H1 (cell line): Measurements from ENCODE around the gene OCRL. TPM values are rescaled to one million over a fixed set of nuclear protein-coding genes. Genes with fewer than 3 reads are reported as not detected.

ENCODE experiments used
- CTCF ChIA-PET: fragments of 300-600 bp; sonication (Branson Sonifier 250); formaldehyde crosslinking; loops from one replicate; lab custom pipeline; 2021; ENCODE audit not compliant: partially characterized antibody; lab: Charles Lee
- POLR2A ChIA-PET: fragments of 300-600 bp; sonication (Branson Sonifier 250); formaldehyde crosslinking; loops from one replicate; lab custom pipeline; 2021; ENCODE audit warnings: inconsistent platforms; ENCODE audit not compliant: partially characterized antibody; lab: Charles Lee
- DNase-seq, 2 experiments: peaks; one replicate each; pipeline versions ENCODE4 v3.0.0 to v3.0.0-alpha.2; 2010 to 2022; ENCODE audit warnings: low spot score in 2 of 2, low read depth in 1 of 2, mixed read lengths in 1 of 2
- FAIRE-seq: peaks from 2 replicates; lab custom pipeline; 2011; peaks lifted over from hg19 to GRCh38; lab: Jason Lieb, UNC
- H2AFZ ChIP-seq: 2 replicates; pipeline ENCODE4 v1.8.1; 2012; ENCODE audit warnings: low read length, inconsistent platforms
- H2AK5ac ChIP-seq: 2 replicates; pipeline ENCODE4 v1.6.1; 2013; ENCODE audit warnings: low read depth, low read length
- H2BK120ac ChIP-seq: replicated peaks from 2 replicates; pipeline ENCODE3; 2013; ENCODE audit warnings: low read depth, low read length, inconsistent platforms
- H2BK12ac ChIP-seq: 2 replicates; pipeline ENCODE4 v1.6.1; 2013; ENCODE audit warnings: low read depth, low read length
- H2BK15ac ChIP-seq: 2 replicates; pipeline ENCODE4 v1.6.1; 2013; ENCODE audit warnings: low read length
- H2BK20ac ChIP-seq: 2 replicates; pipeline ENCODE4 v1.6.1; 2013; ENCODE audit warnings: low read length
- H2BK5ac ChIP-seq: 2 replicates; pipeline ENCODE4 v1.6.1; 2013; ENCODE audit warnings: low read depth, low read length
- H3K14ac ChIP-seq: 2 replicates; pipeline ENCODE4 v1.6.1; 2013; ENCODE audit warnings: inconsistent platforms; ENCODE audit not compliant: insufficient read length
- H3K18ac ChIP-seq: 2 replicates; pipeline ENCODE4 v1.6.1; 2013; ENCODE audit warnings: low read length; ENCODE audit errors: extremely low read depth
- H3K23ac ChIP-seq: 2 replicates; pipeline ENCODE4 v1.6.1; 2013; ENCODE audit warnings: inconsistent platforms; ENCODE audit not compliant: insufficient read length
- H3K23me2 ChIP-seq: 2 replicates; pipeline ENCODE4 v1.6.1; 2013; ENCODE audit warnings: low read depth, low read length
- H3K27ac ChIP-seq: 2 replicates; pipeline ENCODE4 v1.6.1; 2011; ENCODE audit warnings: low read depth, low read length, inconsistent platforms
- H3K27me3 ChIP-seq, 4 experiments: replicated peaks in 1 of 4; 1 replicate in 1 of 4; 2 replicates in 3 of 4; pipeline versions ENCODE4 v1.6.1 to v1.8.1; 2011 to 2013; ENCODE audit warnings: low read length in 3 of 4, mild to moderate bottlenecking in 3 of 4, inconsistent platforms in 2 of 4, mixed read lengths in 2 of 4, moderate library complexity in 1 of 4; ENCODE audit not compliant: control insufficient read depth in 3 of 4, insufficient read depth in 3 of 4; ENCODE audit errors: extremely low read depth in 1 of 4
- H3K36me3 ChIP-seq, 4 experiments: 2 replicates each; pipeline versions ENCODE4 v1.6.1 to v1.8.1; 2011 to 2013; ENCODE audit warnings: mild to moderate bottlenecking in 4 of 4, low read length in 3 of 4, moderate library complexity in 2 of 4, control low read depth in 1 of 4, inconsistent platforms in 1 of 4; ENCODE audit not compliant: insufficient read depth in 4 of 4, control insufficient read depth in 2 of 4
- H3K4ac ChIP-seq: replicated peaks from 2 replicates; pipeline ENCODE3; 2013; ENCODE audit warnings: low read length, low read depth, mixed read lengths, inconsistent platforms; ENCODE audit not compliant: insufficient read length
- H3K4me1 ChIP-seq, 4 experiments: replicated peaks in 1 of 4; 1 replicate in 1 of 4; 2 replicates in 3 of 4; pipeline versions ENCODE4 v1.6.1 to v1.8.1; 2011 to 2013; ENCODE audit warnings: low read length in 3 of 4, inconsistent platforms in 2 of 4, mixed read lengths in 1 of 4; ENCODE audit not compliant: insufficient read depth in 4 of 4, control insufficient read depth in 3 of 4
- H3K4me2 ChIP-seq, 2 experiments: 2 replicates each; pipeline versions ENCODE4 v1.6.1 to v1.8.1; 2011 to 2013; ENCODE audit warnings: low read depth in 2 of 2, low read length in 2 of 2, control low read depth in 1 of 2, inconsistent platforms in 1 of 2, mild to moderate bottlenecking in 1 of 2; ENCODE audit not compliant: insufficient read depth in 1 of 2
- H3K4me3 ChIP-seq, 4 experiments: fragments of 200-600, 300-600 bp in 1 of 4; sonication (generic), shearing (Covaris generic), sonication (Bioruptor Twin) in 1 of 4; 2 replicates each; pipeline versions ENCODE4 v1.5.1 to v1.8.1; 2011 to 2016; ENCODE audit warnings: low read length in 4 of 4, low read depth in 3 of 4, control low read depth in 2 of 4, inconsistent platforms in 2 of 4, mild to moderate bottlenecking in 2 of 4, mixed read lengths in 1 of 4, moderate library complexity in 1 of 4; ENCODE audit not compliant: insufficient read depth in 2 of 4; ENCODE audit errors: extremely low read depth in 1 of 4
- H3K56ac ChIP-seq: replicated peaks from 2 replicates; pipeline ENCODE3; 2013; ENCODE audit warnings: low read depth, mild to moderate bottlenecking, mixed read lengths, low read length, inconsistent platforms; ENCODE audit not compliant: insufficient read length
- H3K79me1 ChIP-seq: 2 replicates; pipeline ENCODE4 v1.6.1; 2013; ENCODE audit warnings: low read depth, low read length, control low read depth
- H3K79me2 ChIP-seq, 2 experiments: 2 replicates each; pipeline versions ENCODE4 v1.6.1 to v1.8.1; 2012 to 2013; ENCODE audit warnings: low read length in 2 of 2, mild to moderate bottlenecking in 2 of 2, inconsistent platforms in 1 of 2; ENCODE audit not compliant: insufficient read depth in 2 of 2, control insufficient read depth in 1 of 2
- H3K9ac ChIP-seq, 4 experiments: replicated peaks in 1 of 4; 1 replicate in 1 of 4; 2 replicates in 3 of 4; pipeline versions ENCODE4 v1.6.1 to v1.8.1; 2011 to 2013; ENCODE audit warnings: low read depth in 3 of 4, low read length in 3 of 4, control low read depth in 2 of 4, mild to moderate bottlenecking in 2 of 4, moderate library complexity in 2 of 4, inconsistent platforms in 1 of 4; ENCODE audit errors: extremely low read depth in 1 of 4
- H3K9me3 ChIP-seq, 2 experiments: 2 replicates each; pipeline versions ENCODE4 v1.6.1 to v1.8.1; 2012 to 2013; ENCODE audit warnings: mild to moderate bottlenecking in 2 of 2, moderate library complexity in 2 of 2, control low read depth in 1 of 2, inconsistent platforms in 1 of 2, low read depth in 1 of 2, low read length in 1 of 2, mixed read lengths in 1 of 2; ENCODE audit not compliant: insufficient read depth in 2 of 2
- H4K20me1 ChIP-seq, 2 experiments: replicated peaks in 1 of 2; 2 replicates each; pipeline versions ENCODE3 to v1.8.1; 2011 to 2013; ENCODE audit warnings: inconsistent platforms in 2 of 2, low read length in 2 of 2, mild to moderate bottlenecking in 1 of 2; ENCODE audit not compliant: insufficient read depth in 2 of 2, control insufficient read depth in 1 of 2
- H4K5ac ChIP-seq: 2 replicates; pipeline ENCODE4 v1.6.1; 2013; ENCODE audit warnings: low read length, low read depth, mixed read lengths, inconsistent platforms; ENCODE audit not compliant: insufficient read length
- H4K8ac ChIP-seq: 2 replicates; pipeline ENCODE4 v1.8.0; 2013; ENCODE audit warnings: mild to moderate bottlenecking, moderate library complexity, low read length, inconsistent platforms; ENCODE audit not compliant: insufficient read depth; ENCODE audit errors: extremely low read depth
- H4K91ac ChIP-seq: replicated peaks from 2 replicates; pipeline ENCODE3; 2013; ENCODE audit warnings: low read length, mixed read lengths, inconsistent platforms; ENCODE audit not compliant: insufficient read length
- SP4 ChIP-seq: IDR thresholded peaks from 2 replicates; pipeline ENCODE4 v1.6.1; 2012; ENCODE audit warnings: low read length, inconsistent platforms
- TBP ChIP-seq: IDR thresholded peaks from 2 replicates; pipeline ENCODE4 v1.6.1; 2011; ENCODE audit warnings: low read depth, low read length, improper control_type of control experiment
- TEAD4 ChIP-seq: IDR thresholded peaks from 2 replicates; pipeline ENCODE4 v1.6.1; 2012; ENCODE audit warnings: low read depth, low read length, inconsistent platforms, mixed read lengths
- YY1 ChIP-seq: IDR thresholded peaks from 2 replicates; pipeline ENCODE4 v1.6.1; 2011; ENCODE audit warnings: low read depth, mild to moderate bottlenecking, low read length
- WGBS, 2 experiments: shearing (Covaris generic) in 1 of 2; methylation state at CpG; one replicate each; pipeline versions ENCODE4 v1.1.6 to v1.1.7; 2013 to 2015; ENCODE audit warnings: low lambda C conversion rate in 2 of 2, mixed read lengths in 2 of 2, inconsistent platforms in 1 of 2, low coverage in 1 of 2, missing lambda C conversion rate in 1 of 2; ENCODE audit not compliant: insufficient replicate concordance in 2 of 2, insufficient coverage in 1 of 2, insufficient read length in 1 of 2; ENCODE audit errors: extremely low coverage in 1 of 2, missing lambda C conversion rate in 1 of 2; 5-methylcytosine and 5-hydroxymethylcytosine counted together
- polyA plus RNA-seq, 7 experiments: library from polyadenylated mRNA; depleted of rRNA in 3 of 7; stranded (reverse) in 5 of 7; unstranded in 2 of 7; fragments of >200 nt in 5 of 7; fragments of 200-250 nt in 2 of 7; gene quantifications; 1 replicate in 5 of 7; 2 replicates in 1 of 7; 4 replicates in 1 of 7; pipeline versions ENCODE4 v1.2.1 to v1.2.3, GENCODE V29; 2011 to 2013; ENCODE audit warnings: missing spikeins in 2 of 7, mixed read lengths in 2 of 7
- total RNA-seq: library from RNA; stranded (reverse); fragmentation: NEBNext Ultra II Directional; extraction: Animal tissue kit (Norgen Biotek cat#: 25700); gene quantifications from 2 replicates; pipeline ENCODE4 v1.2.1, GENCODE V29; 2021

Gene OCRL
- total and polyA plus RNA-seq, 2 of the 8 experiments (the other 6 are each of a cell fraction or from before 2014, with no cell fraction given) = 12.7 to 15.1 TPM

- H4K20me1 ChIP-seq = no peaks in the 10 kb centered on the region
- no peaks in the 10 kb centered on the region for H3K9me3 ChIP-seq
- H2BK12ac ChIP-seq = no peak overlapping the region
- H3K23me2 ChIP-seq = no peaks in the 10 kb centered on the region
- no peaks in the 10 kb centered on the region for H3K79me1 ChIP-seq
- H4K91ac ChIP-seq = no peak overlapping the region
- no peak overlapping the region for H3K4me3 ChIP-seq
- FAIRE-seq (peak; percentile 94), DNase-seq (no peak)
- no peak overlapping the region for H3K9ac ChIP-seq
- H3K27ac ChIP-seq = no peak overlapping the region
- H3K14ac ChIP-seq = no peak overlapping the region
- ChIA-PET CTCF (no interaction called here), POLR2A (no interaction called here)
- no peak overlapping the region for H4K5ac ChIP-seq
- H3K4me2 ChIP-seq = no peak overlapping the region
- no peak overlapping the region for H2BK120ac ChIP-seq
- H3K79me2 ChIP-seq = no peaks in the 10 kb centered on the region
- no peak overlapping the region for H2BK5ac ChIP-seq
- H3K4ac ChIP-seq = no peak overlapping the region
- no peaks in the 10 kb centered on the region for H3K4me1 ChIP-seq
- peaks cover 2 to 50% (median 14%) of the 10 kb centered on the region in 4 experiments; a peak in 6 of 8 replicates for H3K36me3 ChIP-seq
- TF ChIP-seq YY1 (0 out of 2 replicates have a peak, but pooled peaks have one; percentile 8), SP4 (no peak), TEAD4 (peak; percentile 10; the same call in 1 of the 2 replicates), TBP (no peak)
- H2BK15ac ChIP-seq = no peak overlapping the region
- H3K27me3 ChIP-seq = no peaks in the 10 kb centered on the region
- no peak overlapping the region for H3K18ac ChIP-seq
- 60% methylated on average over 3 of the region's 3 CpGs; no CpG with 5 or more reads in 1 of the 2 experiments for WGBS, 2 experiments
- H3K56ac ChIP-seq = no peak overlapping the region
- H2BK20ac ChIP-seq = no peak overlapping the region
- no peak overlapping the region for H3K23ac ChIP-seq
- H2AK5ac ChIP-seq = no peak overlapping the region
- H2AFZ ChIP-seq = no peak overlapping the region
- H4K8ac ChIP-seq = no peak overlapping the region
Observed at GRCh38 chrX:129565046-129565650, 25.1 kb downstream of the OCRL start.
